Gastrocnemius medialis (tissue), 4 donors: ENCODE data around the gene DYNLT5.

Experiments
- POLR2A ChIP-seq, 2 donors: fragments of 450-650 bp; IDR thresholded peaks; one replicate each; pipeline ENCODE4 v1.6.1; 2017; ENCODE audit warnings: antibody characterized with exemption in 2 of 2, mild to moderate bottlenecking in 2 of 2, moderate library complexity in 2 of 2
- TF ChIP-seq, protein P1 (sequence below), 5 experiments: fragments of 450-650 bp in 3 of 5; fragments of 200-600 bp in 2 of 5; sonication (generic) in 2 of 5; IDR thresholded peaks in 4 of 5; conservative IDR thresholded peaks in 1 of 5; 1 replicate in 4 of 5; 2 replicates in 1 of 5; pipeline ENCODE4 v1.5.1; 2016 to 2019; ENCODE audit warnings: antibody characterized with exemption in 5 of 5, mild to moderate bottlenecking in 3 of 5, moderate library complexity in 3 of 5

DNA sequence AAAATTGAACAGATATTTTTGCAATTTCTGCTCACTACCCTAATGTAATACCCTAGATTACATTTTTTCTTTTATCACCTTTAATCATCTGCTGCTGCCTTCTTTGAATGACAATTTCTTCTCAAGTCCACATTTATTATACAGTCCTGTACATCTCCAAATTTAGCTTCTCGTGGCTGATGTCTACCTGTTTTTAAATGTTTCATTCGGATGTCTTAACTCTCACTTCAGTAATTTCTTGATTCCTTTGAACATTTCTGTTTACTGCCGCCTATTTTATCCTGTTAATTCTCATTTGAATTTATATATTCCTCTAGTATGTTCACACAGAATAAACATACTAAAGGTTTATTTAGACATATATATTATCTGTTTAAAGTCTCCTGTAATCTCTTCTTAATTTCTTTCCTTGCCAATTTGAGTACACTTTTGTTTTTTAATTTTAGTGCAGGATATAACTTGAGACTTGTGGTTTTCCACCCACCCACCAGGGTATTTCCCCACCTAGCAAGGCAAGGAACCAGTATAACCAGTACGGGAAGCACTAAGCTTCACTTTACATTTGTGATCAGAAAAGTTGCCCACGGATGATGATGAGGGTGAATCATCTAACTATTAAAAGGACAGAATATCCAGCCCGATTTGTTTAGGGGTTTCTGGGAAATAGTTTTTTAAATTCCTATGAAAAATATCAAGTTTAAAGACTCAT lies 36.1 kb downstream of the DYNLT5 start:
- TF ChIP-seq, protein P1, sequence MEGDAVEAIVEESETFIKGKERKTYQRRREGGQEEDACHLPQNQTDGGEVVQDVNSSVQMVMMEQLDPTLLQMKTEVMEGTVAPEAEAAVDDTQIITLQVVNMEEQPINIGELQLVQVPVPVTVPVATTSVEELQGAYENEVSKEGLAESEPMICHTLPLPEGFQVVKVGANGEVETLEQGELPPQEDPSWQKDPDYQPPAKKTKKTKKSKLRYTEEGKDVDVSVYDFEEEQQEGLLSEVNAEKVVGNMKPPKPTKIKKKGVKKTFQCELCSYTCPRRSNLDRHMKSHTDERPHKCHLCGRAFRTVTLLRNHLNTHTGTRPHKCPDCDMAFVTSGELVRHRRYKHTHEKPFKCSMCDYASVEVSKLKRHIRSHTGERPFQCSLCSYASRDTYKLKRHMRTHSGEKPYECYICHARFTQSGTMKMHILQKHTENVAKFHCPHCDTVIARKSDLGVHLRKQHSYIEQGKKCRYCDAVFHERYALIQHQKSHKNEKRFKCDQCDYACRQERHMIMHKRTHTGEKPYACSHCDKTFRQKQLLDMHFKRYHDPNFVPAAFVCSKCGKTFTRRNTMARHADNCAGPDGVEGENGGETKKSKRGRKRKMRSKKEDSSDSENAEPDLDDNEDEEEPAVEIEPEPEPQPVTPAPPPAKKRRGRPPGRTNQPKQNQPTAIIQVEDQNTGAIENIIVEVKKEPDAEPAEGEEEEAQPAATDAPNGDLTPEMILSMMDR (IDR thresholded peaks at IDR 0.05 in 4 of 5, conservative IDR thresholded peaks at IDR 0.05 in 1 of 5): no peak
- no peak for TF ChIP-seq POLR2A (IDR thresholded peaks at IDR 0.05)
